CD14-positive monocyte (primary cell): ENCODE measurements around the gene USP30. TPM values are rescaled to one million over a fixed set of nuclear protein-coding genes. Genes with fewer than 3 reads are reported as not detected.

ENCODE experiments used
- DNase-seq, 3 donors: peaks; one replicate each; pipeline ENCODE4 v3.0.0-alpha.2; 2011 to 2022
- H2AFZ ChIP-seq: 2 replicates; pipeline ENCODE4 v1.6.0; 2012; ENCODE audit warnings: mild to moderate bottlenecking, low read depth, low read length, inconsistent platforms; ENCODE audit not compliant: insufficient read depth, poor library complexity, severe bottlenecking
- H3K27ac ChIP-seq, 2 donors: 1 replicate in 1 of 2; 2 replicates in 1 of 2; pipeline ENCODE4 v1.5.1; 2012 to 2013; ENCODE audit warnings: low read length in 2 of 2, control low read depth in 1 of 2, inconsistent platforms in 1 of 2, low read depth in 1 of 2, mild to moderate bottlenecking in 1 of 2
- H3K27me3 ChIP-seq, 2 donors: one replicate each; pipeline versions ENCODE4 v1.6.0 to v1.6.1; 2011 to 2013; ENCODE audit warnings: low read length in 2 of 2; ENCODE audit not compliant: control insufficient read depth in 2 of 2, insufficient read depth in 2 of 2
- H3K36me3 ChIP-seq, 2 donors: replicated peaks in 1 of 2; 1 replicate in 1 of 2; 2 replicates in 1 of 2; pipeline versions ENCODE4 v1.5.1 to v1.6.1; 2012 to 2013; ENCODE audit warnings: low read length in 2 of 2, control low read depth in 1 of 2, inconsistent platforms in 1 of 2, mild to moderate bottlenecking in 1 of 2; ENCODE audit not compliant: insufficient read depth in 2 of 2, control insufficient read depth in 1 of 2
- H3K4me1 ChIP-seq, 2 donors: 1 replicate in 1 of 2; 2 replicates in 1 of 2; pipeline versions ENCODE4 v1.5.1 to v1.6.1; 2012 to 2013; ENCODE audit warnings: low read length in 2 of 2, control low read depth in 1 of 2, inconsistent platforms in 1 of 2, mild to moderate bottlenecking in 1 of 2, moderate library complexity in 1 of 2; ENCODE audit not compliant: insufficient read depth in 2 of 2, control insufficient read depth in 1 of 2
- H3K4me2 ChIP-seq: replicated peaks from 2 replicates; pipeline ENCODE3; 2012; ENCODE audit warnings: low read length, moderate library complexity, mild to moderate bottlenecking; ENCODE audit not compliant: poor library complexity, severe bottlenecking; ENCODE audit errors: extremely low read depth
- H3K4me3 ChIP-seq, 3 experiments: fragments of 200-600 bp in 1 of 3; sonication (generic) in 1 of 3; replicated peaks in 1 of 3; 1 replicate in 2 of 3; 2 replicates in 1 of 3; pipeline ENCODE4 v1.5.1; 2011 to 2013; ENCODE audit warnings: low read length in 3 of 3, mild to moderate bottlenecking in 3 of 3, control low read depth in 2 of 3, low read depth in 2 of 3, inconsistent platforms in 1 of 3, moderate library complexity in 1 of 3
- H3K79me2 ChIP-seq: 2 replicates; pipeline ENCODE4 v1.6.0; 2012; ENCODE audit warnings: mild to moderate bottlenecking, control low read depth, inconsistent platforms, low read length, moderate library complexity; ENCODE audit not compliant: insufficient read depth
- H3K9ac ChIP-seq: 2 replicates; pipeline ENCODE4 v1.6.0; 2017; ENCODE audit warnings: low read length, mild to moderate bottlenecking; ENCODE audit not compliant: insufficient read depth, poor library complexity, severe bottlenecking
- H3K9me3 ChIP-seq, 2 donors: replicated peaks in 1 of 2; 1 replicate in 1 of 2; 2 replicates in 1 of 2; pipeline versions ENCODE4 v1.5.1 to v1.6.1; 2012 to 2013; ENCODE audit warnings: low read length in 2 of 2, control low read depth in 1 of 2; ENCODE audit not compliant: control insufficient read depth in 1 of 2, insufficient read depth in 1 of 2
- H4K20me1 ChIP-seq: 2 replicates; pipeline ENCODE4 v1.6.0; 2012; ENCODE audit warnings: mild to moderate bottlenecking, low read length, control low read depth, moderate library complexity; ENCODE audit not compliant: insufficient read depth
- H3K27ac Mint-ChIP-seq, 7 donors: one replicate each; pipeline ENCODE4 v1.8.0; 2020; ENCODE audit warnings: mild to moderate bottlenecking in 7 of 7, mixed read lengths in 7 of 7, moderate library complexity in 6 of 7, inconsistent platforms in 2 of 7
- H3K27me3 Mint-ChIP-seq, 3 donors: one replicate each; pipeline ENCODE4 v1.8.0; 2021 to 2022; ENCODE audit warnings: low read depth in 3 of 3, mild to moderate bottlenecking in 3 of 3, mixed read lengths in 3 of 3, moderate library complexity in 3 of 3, inconsistent platforms in 1 of 3
- H3K36me3 Mint-ChIP-seq, 2 donors: one replicate each; pipeline ENCODE4 v1.8.0; 2020; ENCODE audit warnings: mixed read lengths in 2 of 2, inconsistent platforms in 1 of 2, mild to moderate bottlenecking in 1 of 2
- H3K4me1 Mint-ChIP-seq: one replicate; pipeline ENCODE4 v1.8.0; 2020; ENCODE audit warnings: mild to moderate bottlenecking, mixed read lengths
- H3K4me3 Mint-ChIP-seq, 2 donors: one replicate each; pipeline ENCODE4 v1.8.0; 2020; ENCODE audit warnings: mild to moderate bottlenecking in 2 of 2, mixed read lengths in 2 of 2, moderate library complexity in 1 of 2
- H3K9me3 Mint-ChIP-seq, 7 donors: one replicate each; pipeline ENCODE4 v1.8.0; 2020 to 2022; ENCODE audit warnings: mixed read lengths in 7 of 7, mild to moderate bottlenecking in 6 of 7, moderate library complexity in 6 of 7, inconsistent platforms in 2 of 7
- WGBS: methylation state at CpG from one replicate; pipeline ENCODE4 v1.1.5; 2013; ENCODE audit warnings: missing lambda C conversion rate; ENCODE audit not compliant: insufficient coverage; 5-methylcytosine and 5-hydroxymethylcytosine counted together
- intact Hi-C, 2 donors: fragments of 100-400 bp; cut with micrococcal nuclease; formaldehyde crosslinking; loops; one replicate each; pipeline versions ENCODE4 v1.15.0 to v1.15.1; 2023
- polyA plus RNA-seq, 3 donors: library from polyadenylated mRNA; depleted of rRNA in 1 of 3; unstranded in 2 of 3; stranded (reverse) in 1 of 3; fragments of 300-500 nt in 2 of 3; fragments of >200 nt in 1 of 3; fragmentation: Illumina TruSeq in 2 of 3; gene quantifications; 1 replicate in 2 of 3; 2 replicates in 1 of 3; pipeline ENCODE4 v1.2.3, GENCODE V29; 2012 to 2021
- TF ChIP-seq, protein P1 (sequence below): fragments of 200-600 bp; IDR thresholded peaks from one replicate; pipeline ENCODE4 v1.8.0; 2022; ENCODE audit warnings: antibody characterized with exemption, mild to moderate bottlenecking

USP30 gene
- polyA plus RNA-seq, 3 donors, result 4.5 to 8.2 (median 6.8) TPM

GRCh38 chr12:109130297-109131153 lies 78.1 kb downstream of the USP30 start:
- H3K4me3 ChIP-seq, result no peak overlapping the region
- H3K27me3 ChIP-seq, result no peaks in the 10 kb centered on the region
- H3K27ac Mint-ChIP-seq, result no peak overlapping the region
- TF ChIP-seq, protein P1, sequence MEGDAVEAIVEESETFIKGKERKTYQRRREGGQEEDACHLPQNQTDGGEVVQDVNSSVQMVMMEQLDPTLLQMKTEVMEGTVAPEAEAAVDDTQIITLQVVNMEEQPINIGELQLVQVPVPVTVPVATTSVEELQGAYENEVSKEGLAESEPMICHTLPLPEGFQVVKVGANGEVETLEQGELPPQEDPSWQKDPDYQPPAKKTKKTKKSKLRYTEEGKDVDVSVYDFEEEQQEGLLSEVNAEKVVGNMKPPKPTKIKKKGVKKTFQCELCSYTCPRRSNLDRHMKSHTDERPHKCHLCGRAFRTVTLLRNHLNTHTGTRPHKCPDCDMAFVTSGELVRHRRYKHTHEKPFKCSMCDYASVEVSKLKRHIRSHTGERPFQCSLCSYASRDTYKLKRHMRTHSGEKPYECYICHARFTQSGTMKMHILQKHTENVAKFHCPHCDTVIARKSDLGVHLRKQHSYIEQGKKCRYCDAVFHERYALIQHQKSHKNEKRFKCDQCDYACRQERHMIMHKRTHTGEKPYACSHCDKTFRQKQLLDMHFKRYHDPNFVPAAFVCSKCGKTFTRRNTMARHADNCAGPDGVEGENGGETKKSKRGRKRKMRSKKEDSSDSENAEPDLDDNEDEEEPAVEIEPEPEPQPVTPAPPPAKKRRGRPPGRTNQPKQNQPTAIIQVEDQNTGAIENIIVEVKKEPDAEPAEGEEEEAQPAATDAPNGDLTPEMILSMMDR, result no peak
- H3K9ac ChIP-seq, result no peak overlapping the region
- H3K9me3 ChIP-seq, result no peaks in the 10 kb centered on the region
- DNase-seq, result no peak
- H3K4me3 Mint-ChIP-seq, result no peak overlapping the region
- no peaks in the 10 kb centered on the region for H3K4me1 ChIP-seq
- H3K79me2 ChIP-seq, result no peaks in the 10 kb centered on the region
- no peak overlapping the region for H3K27ac ChIP-seq
- H2AFZ ChIP-seq, result no peak overlapping the region
- H3K27me3 Mint-ChIP-seq, result peaks cover 0 to 2% (median 0%) of the 10 kb centered on the region in 3 donors
- H3K4me1 Mint-ChIP-seq, result no peaks in the 10 kb centered on the region
- H4K20me1 ChIP-seq, result no peaks in the 10 kb centered on the region
- no peaks in the 10 kb centered on the region for H3K36me3 Mint-ChIP-seq
- peaks cover 0 to 1% (median 0%) of the 10 kb centered on the region in 7 donors for H3K9me3 Mint-ChIP-seq
- intact Hi-C loops, result loop anchor here in 1 of 2 donors (5.0 kb wide), 1 partner anchor 262 kb away; no protein-coding TSS in a partner anchor
- H3K4me2 ChIP-seq, result no peak overlapping the region
- H3K36me3 ChIP-seq, result no peaks in the 10 kb centered on the region
- 81% methylated on average over 13 of the region's 15 CpGs for WGBS

- Mint-ChIP-seq H3K4me3 (no peak overlapping the region), H3K36me3 (no peaks in the 10 kb centered on the region), H3K27ac (no peak overlapping the region), H3K27me3 (peaks cover 0 to 2% (median 0%) of the 10 kb centered on the region in 3 donors), H3K9me3 (peaks cover 0 to 6% (median 2%) of the 10 kb centered on the region in 7 donors), H3K4me1 (no peaks in the 10 kb centered on the region)
- Histone ChIP-seq H3K9ac (no peak overlapping the region), H3K27me3 (no peaks in the 10 kb centered on the region), H3K4me1 (no peaks in the 10 kb centered on the region), H2AFZ (no peak overlapping the region), H3K4me3 (no peak overlapping the region), H4K20me1 (no peaks in the 10 kb centered on the region), H3K79me2 (no peaks in the 10 kb centered on the region), H3K4me2 (no peak overlapping the region), H3K27ac (no peak overlapping the region), H3K36me3 (no peaks in the 10 kb centered on the region), H3K9me3 (no peaks in the 10 kb centered on the region)
- intact Hi-C loops, result loop anchor here in 1 of 2 donors (5.0 kb wide), 1 partner anchor 261 kb away; no protein-coding TSS in a partner anchor
- 85% methylated on average over 16 of the region's 24 CpGs for WGBS
- no peak for DNase-seq
- TF ChIP-seq, protein P1, result no peak
Measured at GRCh38 chr12:109131154-109132050, 79.0 kb downstream of the USP30 start.
